Keratinocyte (primary cell): ENCODE data around the gene VMP1.

ENCODE experiments used
- CTCF ChIP-seq, 3 experiments: IDR thresholded peaks in 1 of 3; conservative IDR thresholded peaks in 1 of 3; optimal IDR thresholded peaks in 1 of 3; 2 replicates in 2 of 3; 3 replicates in 1 of 3; pipeline versions ENCODE3 to v1.5.1; 2011; ENCODE audit warnings: low read length in 3 of 3, mild to moderate bottlenecking in 3 of 3, moderate library complexity in 2 of 3, control low read depth in 1 of 3, inconsistent platforms in 1 of 3; ENCODE audit not compliant: insufficient read depth in 2 of 3; ENCODE audit errors: extremely low read depth in 1 of 3
- EZH2 ChIP-seq: IDR thresholded peaks from one replicate; pipeline ENCODE4 v1.6.1; 2012; ENCODE audit warnings: inconsistent platforms, mild to moderate bottlenecking, low read length, moderate library complexity

- no peak for TF ChIP-seq EZH2
- TF ChIP-seq CTCF (optimal IDR thresholded peaks at IDR 0.05 in 1 of 3, IDR thresholded peaks at IDR 0.05 in 1 of 3, conservative IDR thresholded peaks at IDR 0.05 in 1 of 3; ENCODE audit: extremely low read depth in 1 of 3, insufficient read depth in 2 of 3, low read length in 3 of 3): no peak
Observed at GRCh38 chr17:59832883-59833379, 125.5 kb downstream of the VMP1 start.
